Inferior parietal cortex (tissue), 1 donor: Measurements from ENCODE around the gene ABCA4.
"Not testable (repeated sequence)": the region's sequence is repeated elsewhere in the genome, so short reads cannot be mapped to it uniquely, and the experiment has no call there.

Experiments
- DNase-seq: peaks from one replicate; pipeline ENCODE4 v3.0.0-alpha.2; 2016; ENCODE audit errors: extremely low spot score

The ABCA4 gene

DNA sequence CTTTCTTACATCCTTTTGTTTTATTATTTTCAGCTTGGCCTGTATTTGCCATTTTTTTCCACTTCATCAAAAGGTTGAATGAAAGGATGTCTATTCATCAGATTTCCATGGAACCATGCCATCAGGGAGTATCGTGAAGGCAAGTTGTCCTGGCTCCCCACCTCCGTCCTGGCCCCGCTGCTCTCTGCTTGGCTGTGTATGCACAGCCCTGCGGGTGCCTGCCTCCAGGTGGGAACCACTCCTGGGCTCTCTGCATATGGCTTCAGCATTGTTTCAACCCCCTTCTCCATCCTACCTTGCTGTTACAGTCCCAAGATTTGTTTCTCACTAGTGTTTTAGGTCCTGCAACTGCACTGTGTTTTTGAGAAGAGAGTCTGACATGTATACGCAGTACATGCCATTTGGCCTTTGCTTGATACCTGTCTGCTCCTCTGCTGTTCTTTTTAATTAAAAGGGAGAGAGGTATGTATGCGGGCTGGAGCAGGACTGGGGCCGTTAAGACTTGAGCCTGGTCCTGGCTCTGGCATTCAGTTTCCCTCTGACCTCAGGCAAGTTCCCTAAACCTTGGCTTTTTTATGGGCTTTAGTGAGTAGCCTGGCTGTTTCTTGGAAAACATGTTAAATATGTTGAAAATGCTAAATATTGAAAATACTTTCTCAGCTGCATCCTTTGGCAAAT is 141.8 kb downstream of the ABCA4 start:
- DNase-seq = no peak

DNA sequence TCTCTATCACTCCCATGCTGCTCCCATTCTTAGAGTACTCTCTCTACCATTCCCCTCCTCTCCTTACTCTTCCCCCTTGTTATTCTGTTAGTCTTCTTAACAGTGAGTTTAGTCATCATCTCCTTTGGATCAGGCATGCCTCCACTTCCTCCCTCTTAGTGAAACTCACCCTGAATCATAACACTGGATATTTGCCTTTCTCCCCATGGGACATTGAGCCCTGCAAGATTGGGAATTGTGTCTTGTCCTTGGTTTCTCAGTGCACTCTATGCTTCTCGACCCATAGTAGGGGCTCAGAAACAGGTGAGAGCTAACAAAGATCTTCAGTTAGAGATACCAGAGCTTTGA is 143.4 kb downstream of the ABCA4 start:
- no peak for DNase-seq

DNA sequence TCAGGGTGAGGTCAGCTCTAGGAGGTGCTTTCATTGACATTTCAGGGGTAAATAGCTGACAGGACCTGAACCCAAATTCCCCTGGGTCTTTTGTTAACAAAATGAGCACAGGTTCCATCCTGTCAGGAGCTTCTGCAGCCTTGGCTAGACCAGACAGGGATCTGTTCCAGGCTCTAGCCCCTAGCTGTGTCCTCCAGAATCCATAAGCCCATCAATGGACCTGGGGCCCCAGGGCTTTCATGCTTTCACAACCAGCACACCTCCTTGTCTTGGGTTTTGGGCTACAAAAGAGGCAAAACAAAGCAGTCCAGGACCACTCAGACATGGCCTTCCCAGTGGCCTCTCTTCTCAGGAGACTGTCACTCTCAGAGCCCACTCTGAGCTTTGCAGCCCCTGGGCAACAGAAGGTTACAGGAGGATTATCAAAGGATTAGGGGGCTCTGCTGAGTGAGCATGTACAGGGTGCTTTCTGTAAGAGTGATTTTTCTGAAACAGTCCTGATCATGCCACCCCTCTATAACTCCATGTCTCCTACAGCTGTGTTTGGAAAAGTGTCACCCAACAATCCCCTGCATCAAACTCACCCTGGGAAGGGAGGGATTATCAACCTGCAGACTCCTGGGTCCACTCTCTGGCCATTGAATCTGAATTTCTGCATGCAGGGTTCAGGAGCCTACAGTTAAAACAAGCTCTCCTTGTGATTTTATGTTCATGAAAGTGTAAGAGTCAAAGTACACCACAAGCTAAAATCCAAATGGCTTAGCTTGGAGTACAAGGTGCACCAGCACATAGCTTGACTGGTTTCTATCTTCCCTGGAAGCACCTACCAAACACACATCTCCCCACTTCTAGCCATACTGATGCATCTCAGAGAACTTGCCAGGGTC is 144.0 kb downstream of the ABCA4 start:
- no peak for DNase-seq

DNA sequence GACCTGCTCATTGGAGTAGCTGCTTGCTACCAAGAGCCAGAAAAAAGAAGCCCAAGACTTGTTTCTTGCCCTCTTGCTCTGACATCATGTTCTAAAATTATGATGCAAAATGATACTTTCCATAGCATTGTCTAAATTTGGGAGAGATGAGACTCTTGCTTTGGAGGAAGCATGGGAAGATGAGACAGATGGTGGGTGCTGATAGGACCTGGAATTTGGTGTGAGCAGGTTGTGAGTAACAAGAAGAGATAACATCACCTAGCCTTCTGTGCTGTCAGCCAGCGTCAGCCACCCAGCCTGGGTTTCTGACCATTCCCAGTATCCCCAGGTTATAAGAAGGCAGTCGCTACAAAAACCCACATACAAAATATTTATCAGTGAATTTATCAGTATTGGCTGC is 144.7 kb downstream of the ABCA4 start:
- no peak for DNase-seq

DNA sequence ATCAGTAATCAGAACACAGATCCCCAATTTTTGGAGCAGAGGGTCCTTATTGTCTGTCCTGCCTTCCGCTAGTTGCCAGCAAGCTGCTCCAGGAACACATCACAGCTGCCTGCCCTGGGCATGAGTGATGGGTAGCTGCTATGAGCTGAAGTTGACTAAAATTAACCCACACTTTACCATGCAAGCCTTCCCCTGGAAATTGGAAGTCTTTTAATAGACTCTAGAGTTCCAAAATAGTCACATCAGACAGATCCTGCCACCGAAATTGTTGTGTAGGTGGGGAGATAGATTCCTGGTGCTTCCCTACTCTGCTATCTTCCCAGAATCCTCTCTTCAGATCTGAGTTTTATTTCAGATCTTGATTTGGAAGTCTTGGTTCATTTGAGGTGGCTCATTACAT is 148.6 kb downstream of the ABCA4 start:
- DNase-seq = no peak

DNA sequence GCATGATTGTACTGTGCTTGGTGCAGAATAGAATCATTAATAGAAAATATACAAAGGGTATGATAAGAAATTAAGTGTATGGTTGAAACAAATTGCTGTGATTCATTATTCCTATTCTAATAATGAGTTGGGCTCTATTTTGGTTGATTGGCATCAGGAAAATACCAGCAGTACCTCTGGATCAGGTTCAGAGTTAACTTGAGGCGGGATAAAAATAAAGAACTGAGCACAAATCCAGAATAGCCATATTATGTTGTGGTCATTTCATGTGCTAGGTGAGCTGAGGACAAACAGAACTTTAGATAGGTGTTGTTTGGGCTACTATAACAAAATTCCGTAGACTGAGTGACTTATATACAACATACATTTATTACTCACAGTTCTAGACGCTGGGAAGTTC is 151.1 kb downstream of the ABCA4 start:
- no peak for DNase-seq

DNA sequence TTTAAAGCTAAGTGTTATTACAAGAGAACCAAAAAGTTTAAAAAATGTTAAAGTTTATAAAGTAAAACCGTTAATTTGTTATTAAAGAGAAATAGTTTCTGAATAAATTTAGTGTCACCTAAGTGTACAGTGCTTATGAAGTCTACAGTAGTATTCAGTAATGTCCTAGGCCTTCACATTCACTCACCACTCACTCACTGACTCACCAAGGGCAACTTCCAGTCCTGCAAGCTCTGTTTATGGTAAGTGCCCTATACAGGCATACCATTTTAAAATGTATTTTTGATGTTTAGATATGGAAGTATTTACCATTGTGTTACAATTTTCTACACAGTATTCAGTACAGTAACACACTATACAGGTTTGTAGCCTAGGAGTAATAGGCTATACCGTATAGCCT is 151.6 kb downstream of the ABCA4 start:
- no peak for DNase-seq

DNA sequence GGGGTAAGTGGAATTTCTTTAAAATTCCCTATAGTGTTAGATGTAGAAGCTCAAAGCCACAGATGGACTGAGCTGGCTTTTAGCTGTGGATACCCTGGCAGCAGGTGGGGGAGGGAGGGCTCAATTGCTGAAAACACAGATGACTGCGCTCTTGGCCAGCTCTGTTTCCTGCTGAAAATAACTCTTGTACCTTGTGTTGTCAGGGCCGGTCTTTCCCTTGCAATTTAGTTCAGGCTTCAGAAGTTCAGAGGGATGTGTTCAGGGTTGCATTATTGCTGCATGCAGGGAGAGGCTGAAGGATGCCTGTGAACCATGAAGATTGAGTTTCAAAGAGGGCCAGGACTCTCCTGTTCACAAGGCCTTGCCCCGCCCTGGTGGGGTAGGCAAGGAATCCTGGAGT is 153.6 kb downstream of the ABCA4 start:
- DNase-seq = no peak

DNA sequence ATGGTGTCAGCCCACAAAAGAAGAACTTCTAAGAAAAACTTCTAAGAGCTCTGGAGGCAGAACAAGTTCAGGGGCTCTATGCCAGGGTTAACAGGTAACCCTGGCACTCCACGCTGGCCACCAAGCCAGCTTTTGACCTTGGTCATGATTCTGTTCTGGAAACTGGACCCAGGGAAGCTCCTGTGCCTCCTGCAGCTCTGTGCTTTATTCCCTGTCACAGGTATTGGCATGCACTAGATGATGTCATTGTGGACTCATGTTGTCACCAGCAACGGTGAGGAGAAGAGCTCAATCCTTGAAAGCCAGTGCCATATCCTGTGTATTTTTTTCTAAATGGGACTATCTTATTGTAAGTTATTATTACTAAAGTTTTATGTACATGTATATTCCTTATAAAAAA is 155.1 kb downstream of the ABCA4 start:
- DNase-seq = no peak

DNA sequence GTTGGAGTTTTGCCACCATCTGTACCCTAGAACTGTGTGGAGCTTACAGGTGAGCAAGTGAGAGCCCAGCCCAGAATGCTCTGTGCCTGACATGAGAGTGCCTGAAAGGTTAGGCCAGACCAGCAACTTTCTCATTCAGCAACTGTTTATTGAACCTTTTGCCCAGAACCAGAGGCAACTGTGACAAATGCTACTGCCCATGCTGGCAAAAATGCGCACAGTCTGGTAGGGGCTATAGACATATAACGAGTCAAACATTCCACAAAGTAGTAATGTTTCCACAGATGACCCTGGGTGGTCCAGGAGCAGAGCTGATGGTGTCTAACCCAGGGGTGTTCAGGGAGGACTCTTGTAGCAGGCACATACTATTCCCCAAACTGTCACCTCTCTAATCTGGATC is 155.7 kb downstream of the ABCA4 start:
- no peak for DNase-seq

DNA sequence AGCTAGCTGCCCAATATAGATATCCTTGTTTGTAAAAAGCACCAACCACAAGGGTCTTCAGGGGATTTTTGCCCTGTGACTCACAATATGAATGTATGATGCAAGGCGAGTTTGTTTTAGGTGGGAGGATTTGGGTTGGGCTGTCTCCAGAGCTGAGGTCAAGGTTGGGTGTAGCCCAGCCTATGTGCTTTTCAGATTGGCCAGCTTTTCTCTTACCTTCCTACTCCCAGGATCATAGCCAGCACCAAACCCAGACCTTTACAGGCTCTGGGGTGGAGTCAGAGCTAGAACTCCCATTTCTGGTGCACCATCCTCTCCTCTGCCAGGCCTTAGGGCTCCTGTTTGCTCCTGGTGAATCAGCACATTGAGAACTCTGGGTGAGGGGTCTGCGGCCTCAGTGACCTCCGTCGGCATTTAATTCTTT is 156.2 kb downstream of the ABCA4 start:
- DNase-seq = no peak

DNA sequence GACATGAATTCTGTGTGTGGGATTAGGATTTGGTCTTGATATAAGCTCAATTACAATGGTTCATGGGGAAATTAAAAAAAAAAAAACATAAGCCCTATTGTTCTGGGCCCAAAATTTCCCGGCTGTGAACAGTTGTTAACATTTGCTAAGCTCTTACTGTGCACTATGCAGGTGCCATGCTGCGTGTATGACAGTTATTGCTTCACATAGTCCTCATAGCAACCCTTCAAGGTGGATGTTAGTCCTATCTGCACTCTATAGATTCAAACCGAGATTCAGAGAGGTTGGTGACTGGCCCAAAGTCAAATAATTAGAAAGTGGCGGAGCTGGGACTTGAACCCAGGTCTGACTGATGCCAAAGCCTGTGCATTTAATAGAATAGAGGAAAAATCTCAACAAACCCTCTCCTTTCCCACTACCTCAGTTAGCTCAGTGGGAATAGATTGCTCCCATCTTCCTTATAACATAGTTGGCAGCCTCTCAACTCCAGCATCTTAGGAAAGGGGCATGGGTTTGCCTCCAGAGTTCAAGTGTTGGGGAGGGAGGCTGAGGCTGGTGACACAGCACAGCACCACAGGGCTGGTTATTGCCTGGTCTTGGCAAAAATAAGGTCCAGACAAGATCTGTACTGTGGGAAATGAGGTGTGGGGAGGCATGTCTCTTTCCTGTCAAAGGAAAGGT is 156.7 kb downstream of the ABCA4 start:
- DNase-seq = no peak

DNA sequence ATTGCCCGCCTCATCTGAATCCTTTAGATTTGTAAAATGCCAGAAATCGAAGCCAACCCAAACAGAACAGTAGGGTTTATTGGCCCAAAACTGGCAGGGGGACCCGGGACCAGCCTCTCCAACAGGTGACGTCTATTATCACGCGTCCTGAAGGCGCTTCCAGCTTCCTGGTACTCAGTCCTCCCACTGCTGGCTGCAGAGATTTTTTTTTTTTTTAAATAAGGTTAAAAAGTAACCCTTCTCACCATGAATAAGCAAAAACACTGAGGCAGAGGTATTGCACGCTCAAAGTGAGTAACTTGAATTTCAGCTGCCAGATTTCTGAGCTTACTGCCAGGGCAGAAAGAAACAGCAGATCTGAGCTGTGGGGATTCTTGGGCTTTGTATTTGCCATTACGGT is 157.4 kb downstream of the ABCA4 start:
- DNase-seq = no peak

DNA sequence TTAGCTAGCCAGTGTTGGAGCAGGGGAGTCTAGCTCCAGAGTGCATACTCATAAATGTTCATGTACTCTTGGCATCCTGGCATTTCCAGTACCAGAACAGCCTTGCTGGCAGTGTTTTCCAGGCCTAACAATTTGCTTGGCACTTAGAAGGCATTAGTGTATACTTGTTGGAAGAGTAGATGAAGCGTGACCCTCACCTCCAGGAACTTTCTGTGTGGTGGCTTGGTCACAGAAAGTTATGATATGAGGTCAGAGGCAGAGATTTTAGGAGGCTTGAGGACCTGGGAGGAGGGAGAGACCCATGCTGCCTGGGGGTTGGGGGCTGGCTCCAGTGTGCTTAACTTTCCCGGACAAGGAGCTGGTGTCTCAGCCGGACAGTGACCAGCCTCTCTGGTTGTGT is 159.0 kb downstream of the ABCA4 start:
- DNase-seq = no peak

DNA sequence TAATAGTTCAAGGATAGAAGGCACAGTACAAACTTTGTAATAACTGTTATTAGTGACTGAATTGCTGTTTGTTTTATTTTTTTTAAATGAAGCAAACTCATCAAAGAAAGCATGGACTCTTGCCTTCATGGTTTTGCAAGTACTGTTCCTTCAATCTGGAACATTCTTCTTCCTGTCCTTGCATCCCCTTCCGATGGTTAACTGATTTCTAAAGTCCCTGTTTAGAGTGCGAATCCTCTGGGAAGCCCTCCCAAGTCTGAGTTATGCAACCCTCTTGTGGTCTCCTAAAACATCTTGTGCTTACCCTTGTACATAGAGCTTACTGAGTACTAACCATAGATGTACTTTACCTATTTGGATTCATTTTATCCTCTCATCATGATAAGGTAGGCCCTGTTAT is 159.5 kb downstream of the ABCA4 start:
- no peak for DNase-seq

DNA sequence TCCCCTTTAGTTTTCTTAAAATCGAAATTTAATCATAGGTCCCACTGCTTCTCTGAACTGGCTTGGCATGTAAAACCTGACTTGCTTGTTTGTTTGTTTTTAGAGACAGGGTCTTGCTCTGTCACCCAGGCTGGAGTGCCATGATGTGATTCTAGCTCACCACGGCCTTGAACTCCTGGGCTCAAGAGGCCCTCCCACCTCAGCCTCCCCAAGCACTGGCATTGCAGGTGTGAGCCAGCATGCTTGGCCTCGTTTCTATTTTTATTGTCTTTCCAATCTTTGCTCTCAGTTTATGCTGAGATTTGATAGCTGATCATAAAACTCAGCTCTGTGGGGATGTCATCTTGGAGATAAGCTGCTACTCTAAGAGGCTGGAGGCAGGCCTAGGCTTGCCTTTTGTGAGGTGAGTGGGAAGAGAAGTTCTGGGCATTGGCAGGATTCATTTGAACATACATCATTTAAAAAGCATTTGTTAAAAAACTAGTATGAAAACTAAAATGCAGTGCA is 160.3 kb downstream of the ABCA4 start:
- DNase-seq = no peak

DNA sequence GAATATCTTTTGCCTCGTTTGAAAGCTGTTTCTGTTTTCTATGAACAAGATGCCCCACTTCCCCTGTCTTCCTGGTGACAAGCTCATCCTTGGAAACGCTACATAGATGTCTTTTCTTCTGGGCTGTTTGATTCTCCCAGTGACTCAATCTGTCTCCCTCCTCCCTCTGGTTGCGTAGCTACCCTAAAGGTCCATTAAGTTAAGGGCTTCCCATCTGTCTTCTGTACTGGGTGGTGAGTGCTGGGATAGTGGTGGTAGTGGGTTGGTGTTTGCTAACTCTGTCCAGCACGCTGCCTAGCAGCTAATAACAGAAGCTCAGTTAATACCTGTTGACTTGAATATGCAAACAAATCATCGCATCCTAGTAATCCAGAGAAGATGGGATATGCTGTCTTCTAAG is 161.5 kb downstream of the ABCA4 start:
- DNase-seq = no peak

DNA sequence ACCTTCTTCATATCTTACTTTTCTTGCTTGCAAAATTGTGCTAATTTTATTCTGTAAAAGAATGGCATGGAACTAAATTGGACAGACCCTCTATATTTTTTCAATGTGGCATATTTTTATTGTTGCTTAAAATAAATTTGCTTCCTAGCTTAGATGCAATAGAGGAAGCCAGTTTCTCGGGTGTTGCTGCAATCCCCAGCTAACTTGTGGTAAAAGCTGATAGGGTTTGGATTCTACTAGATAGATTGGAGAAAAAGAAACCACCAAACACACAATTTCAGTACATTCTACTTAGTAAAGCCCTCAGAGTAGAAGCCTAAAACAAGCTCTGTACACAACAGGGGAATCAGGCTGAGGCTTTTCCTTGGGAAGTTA is 162.2 kb downstream of the ABCA4 start:
- DNase-seq = no peak

DNA sequence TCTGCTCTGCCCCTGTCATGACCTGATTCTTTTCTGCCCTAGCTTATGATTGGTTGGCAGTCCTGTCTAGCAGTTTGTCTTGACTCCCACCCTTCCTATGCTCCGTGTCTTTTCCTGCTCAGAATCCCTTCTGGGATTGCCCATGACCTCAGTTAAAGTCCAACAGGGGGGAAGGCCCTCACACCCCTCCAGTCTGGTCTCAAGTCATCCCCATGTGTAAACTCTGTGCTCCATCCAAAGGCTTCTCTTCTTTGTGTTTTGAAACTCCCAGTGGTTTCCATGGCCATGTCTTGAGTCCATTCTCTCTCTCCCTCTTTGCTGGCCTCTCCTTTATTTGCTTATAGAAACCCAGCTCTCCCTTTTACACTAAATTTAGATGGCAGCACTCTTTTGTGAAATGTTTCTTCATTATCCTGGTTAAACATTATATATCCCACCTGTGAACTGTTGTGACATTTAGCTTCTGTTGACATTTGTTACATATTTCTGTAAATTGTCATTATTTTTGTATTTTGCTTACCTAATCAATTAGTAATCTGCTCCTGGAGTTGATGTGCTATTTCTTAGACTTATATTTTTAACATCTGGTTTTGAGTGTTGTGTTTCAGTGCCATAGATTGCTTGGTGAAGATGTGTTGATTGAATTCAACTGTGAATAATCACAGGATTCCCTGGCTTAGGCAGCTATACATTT is 162.8 kb downstream of the ABCA4 start:
- DNase-seq = no peak

DNA sequence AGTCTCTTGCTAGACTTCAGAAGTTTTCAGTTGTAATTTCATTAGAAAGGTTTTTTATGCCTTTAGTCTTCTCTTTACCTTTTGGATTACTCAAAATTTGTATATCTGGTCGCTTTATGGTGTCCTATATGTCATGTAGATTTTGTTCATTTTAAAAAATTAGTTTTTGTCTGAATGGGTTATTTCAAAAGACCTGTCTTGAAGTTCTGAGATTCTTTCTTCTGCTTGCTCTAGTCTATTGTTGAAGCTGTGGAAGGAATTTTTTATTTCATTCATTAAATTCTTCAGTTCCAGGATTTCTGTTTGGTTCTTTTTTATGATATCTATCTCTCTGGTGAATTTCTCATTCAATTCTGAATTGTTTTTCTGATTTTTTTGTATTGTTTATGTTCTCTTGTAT is 165.2 kb downstream of the ABCA4 start:
- DNase-seq = no peak

DNA sequence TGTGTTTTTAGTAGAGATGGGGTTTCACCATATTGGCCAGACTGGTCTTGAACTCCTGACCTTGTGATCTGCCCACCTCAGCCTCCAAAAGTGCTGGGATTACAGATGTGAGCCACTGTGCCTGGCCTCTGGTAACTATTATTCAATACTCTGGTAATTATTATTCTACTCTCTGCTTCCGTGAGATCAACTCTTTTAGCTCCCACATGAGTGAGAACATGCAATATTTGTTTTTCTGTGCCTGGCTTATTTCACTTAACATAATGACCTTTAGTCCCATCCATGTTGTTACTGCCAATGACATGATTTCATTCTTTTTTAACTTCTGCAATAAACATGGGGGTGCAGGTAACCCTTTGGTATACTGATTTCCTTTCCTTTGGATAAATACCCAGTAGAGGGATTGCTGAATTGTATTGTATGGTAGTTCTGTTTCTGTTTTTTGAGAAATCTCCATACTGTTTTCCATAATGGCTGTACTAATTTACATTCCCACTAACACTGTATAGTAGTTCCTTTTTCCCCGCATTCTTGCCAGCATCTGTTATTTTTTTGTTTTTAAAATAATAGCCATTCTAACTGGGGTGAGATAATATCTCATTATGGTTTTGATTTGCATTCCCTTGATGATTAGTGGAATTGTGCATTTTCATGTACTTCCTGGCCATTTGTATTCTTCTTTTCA is 173.8 kb downstream of the ABCA4 start:
- DNase-seq = not testable (repeated sequence)
